Measurements from ENCODE around the gene CPPED1.
A peak's percentile ranks its signal among the peaks of the same experiment; 100 is the strongest.

The CPPED1 gene

GRCh38 chr16:12646490-12647274, 157.0 kb downstream of the CPPED1 start:
- ATAC-seq = peak; percentile 86

GRCh38 chr16:12646098-12646489, 157.6 kb downstream of the CPPED1 start:
- peak; percentile 4 for ATAC-seq
- DNase-seq = no peak

More at GRCh38 chr16:12646490-12647274, 157.0 kb downstream of the CPPED1 start:
- DNase-seq = peak; percentile 51

- no peak for DNase-seq
- no peak for ATAC-seq
Measured at GRCh38 chr16:12643034-12643455, 160.6 kb downstream of the CPPED1 start.

- ATAC-seq (no peak), DNase-seq (no peak)
Measured at GRCh38 chr16:12639044-12639443, 164.6 kb downstream of the CPPED1 start.

DNA sequence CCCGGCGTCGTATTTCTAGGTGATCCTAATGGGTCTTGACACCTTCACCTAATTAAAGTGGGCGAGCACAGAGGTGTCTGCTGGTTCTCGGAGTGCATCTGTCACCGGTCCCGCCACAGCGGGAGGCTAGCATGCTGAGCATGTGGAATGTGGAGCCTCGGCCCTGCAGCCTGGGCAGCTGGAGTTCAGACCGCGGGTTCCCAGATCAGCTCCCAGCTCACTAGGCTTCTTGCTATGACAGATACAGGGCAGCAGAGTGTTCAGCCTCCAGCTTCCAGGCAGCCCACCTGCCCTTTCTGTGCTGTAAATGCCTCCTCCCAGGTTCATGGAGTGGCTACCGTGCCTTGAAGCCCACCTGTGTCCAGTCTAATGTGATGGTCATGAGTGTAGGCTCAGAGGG, 166.7 kb downstream of the CPPED1 start:
- ATAC-seq = no peak

GRCh38 chr16:12629271-12629670, 174.4 kb downstream of the CPPED1 start:
- DNase-seq = no peak
- no peak for ATAC-seq

More for the DNA sequence above, 166.7 kb downstream of the CPPED1 start:
- no peak for DNase-seq

DNA sequence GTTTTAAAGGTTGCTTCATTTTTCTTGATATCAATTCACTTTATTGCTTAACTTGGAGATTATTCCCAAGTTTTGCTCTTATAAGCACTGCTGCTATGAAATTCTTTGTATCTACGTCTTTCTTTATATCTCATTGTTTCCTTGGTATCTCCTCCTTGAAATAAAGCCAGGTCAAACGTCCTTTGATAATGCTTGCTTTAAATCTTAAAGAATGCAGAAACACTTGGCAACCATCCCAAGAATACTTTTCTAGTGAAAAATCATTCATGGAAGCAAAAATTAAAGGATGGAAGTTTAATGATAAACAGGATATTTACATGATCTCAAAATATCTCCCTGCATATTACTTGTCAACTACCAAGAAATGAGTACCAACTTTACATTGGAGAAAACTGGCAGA, 175.2 kb downstream of the CPPED1 start:
- DNase-seq (no peak), ATAC-seq (no peak)

DNA sequence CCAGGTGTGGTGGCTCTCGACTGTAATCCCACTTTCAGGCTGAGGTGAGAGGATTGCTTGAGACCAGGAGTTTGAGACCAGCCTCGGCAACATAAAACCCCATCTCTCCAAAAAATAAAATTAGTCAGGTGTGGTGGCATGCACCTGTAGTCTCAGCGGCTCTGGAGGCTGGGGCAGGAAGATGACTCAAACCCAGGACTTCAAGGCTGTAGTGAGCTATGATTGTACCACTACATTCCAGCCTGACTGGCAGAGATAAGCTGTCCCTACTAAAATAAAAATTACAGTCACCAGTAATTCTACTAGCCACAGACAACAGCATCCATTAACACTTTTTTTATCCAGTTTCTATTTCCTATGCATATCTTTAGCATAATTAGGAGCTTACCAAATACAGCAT, 176.3 kb downstream of the CPPED1 start:
- DNase-seq (no peak), ATAC-seq (no peak)

GRCh38 chr16:12626411-12626810, 177.3 kb downstream of the CPPED1 start:
- no peak for ATAC-seq
- no peak for DNase-seq

DNA sequence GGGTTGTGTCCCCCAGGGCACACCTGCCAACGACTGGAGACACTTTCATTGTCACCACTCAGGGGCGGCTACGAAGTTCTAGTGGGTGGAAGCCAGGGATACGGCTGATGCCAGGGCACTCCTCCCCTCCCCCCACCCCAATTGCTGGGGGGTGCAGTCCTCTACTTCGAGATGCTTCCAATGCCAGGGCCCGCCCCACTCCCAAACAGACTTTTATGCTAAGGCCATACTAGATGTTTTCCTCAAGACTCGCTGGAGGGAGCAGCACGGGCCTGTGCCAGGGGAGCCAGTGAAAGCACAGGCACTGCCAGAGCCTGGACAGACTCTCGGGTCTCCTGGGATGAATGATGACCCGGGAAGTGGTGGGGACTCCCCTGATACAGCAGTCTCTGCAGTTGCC, 178.0 kb downstream of the CPPED1 start:
- ATAC-seq (no peak), DNase-seq (no peak)

DNA sequence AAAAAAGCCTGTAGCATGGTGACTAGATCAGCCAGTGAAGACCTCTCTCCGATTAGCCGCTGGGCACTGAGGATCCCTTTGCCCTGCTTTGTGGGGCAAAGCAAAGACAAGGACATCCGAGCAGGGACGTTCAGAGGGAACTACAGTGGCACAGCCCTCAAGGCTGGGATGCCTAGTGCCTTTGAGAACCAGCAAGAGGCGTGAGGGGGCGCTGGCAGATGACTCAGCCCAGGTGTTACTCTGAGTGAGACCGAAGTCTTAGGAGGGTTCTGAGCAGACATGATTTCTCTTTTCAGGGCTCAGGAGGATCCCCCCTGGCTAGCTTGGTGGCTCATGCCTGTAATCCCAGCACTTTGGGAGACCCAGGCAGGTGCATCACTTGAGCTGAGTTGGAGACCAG, 178.6 kb downstream of the CPPED1 start:
- no peak for DNase-seq
- ATAC-seq = peak; percentile 66

- no peak for ATAC-seq
- no peak for DNase-seq
Measured at GRCh38 chr16:12620150-12620549, 183.5 kb downstream of the CPPED1 start.

DNA sequence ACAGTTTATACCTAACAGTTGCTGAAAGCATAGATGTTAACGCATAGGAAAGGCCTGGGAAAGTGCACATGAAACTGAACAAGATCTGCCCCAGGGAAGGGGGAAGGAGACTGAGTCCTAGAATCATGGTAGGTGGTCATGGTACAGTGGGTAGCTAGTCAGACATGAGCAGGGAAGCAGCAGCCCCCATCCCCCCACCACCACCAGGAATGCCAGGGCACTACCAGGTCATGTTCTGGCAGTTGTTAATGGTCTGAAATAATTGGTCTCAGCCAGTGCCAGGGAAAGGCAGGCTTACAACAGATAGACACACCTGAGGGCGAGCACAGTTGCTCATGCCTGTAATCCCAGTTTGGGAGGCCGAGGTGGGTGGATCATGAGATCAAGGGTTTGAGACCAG, 185.2 kb downstream of the CPPED1 start:
- DNase-seq (no peak), ATAC-seq (no peak)

DNA sequence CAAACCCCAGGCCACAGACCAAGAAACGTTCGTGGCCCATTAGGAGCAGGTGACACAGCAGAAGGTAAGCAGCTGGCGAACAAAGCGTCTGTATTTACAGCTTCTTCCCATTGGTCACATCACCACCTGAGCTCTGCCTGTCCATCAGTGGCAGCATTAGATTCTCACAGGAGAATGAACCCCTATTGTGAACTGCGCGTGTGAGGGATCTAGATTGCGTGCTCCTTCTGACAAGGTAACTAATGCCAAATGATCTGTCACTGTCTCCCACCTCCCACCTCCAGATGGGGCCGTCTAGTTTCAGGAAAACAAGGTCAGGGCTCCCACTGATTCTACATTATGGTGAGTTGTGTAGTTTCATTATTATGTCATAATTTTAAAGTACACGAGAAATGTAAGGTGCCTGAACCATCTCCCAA, 186.3 kb downstream of the CPPED1 start:
- ATAC-seq (peak; percentile 38), DNase-seq (peak; percentile 30)

GRCh38 chr16:12614662-12615278, 188.9 kb downstream of the CPPED1 start:
- no peak for DNase-seq
- ATAC-seq = no peak

DNA sequence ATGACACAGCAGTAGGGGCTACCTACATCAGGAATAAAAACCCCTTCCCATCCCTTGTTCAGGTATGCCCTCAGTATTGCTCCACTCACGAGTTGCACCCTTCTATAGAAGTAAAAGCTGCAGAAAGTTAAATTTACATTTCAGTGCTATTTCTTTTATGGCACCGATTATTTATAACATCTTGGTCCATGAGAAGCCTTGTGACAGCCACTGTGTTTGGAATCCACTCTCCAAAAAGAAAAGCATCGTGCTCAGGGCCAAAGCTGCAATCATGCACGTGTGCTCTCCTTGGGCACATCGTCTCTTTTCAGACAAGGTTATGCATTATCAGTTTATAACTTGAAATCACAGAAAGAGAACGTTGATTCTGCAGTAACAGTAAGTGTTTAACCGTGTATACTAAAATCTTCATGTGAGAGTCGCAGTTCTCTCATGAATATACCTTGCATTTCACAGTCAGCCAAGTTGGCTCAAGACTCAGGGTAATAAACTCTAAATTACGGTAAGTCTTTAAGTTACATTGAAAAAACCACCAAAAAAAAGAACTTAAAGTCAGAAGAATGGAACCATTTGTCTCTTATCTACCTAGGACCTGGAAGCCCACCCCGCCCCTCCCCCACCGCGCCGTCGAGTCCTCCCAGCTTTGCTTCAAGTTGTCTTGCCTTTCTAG, 189.6 kb downstream of the CPPED1 start:
- DNase-seq (no peak), ATAC-seq (no peak)

GRCh38 chr16:12613131-12613991, 190.3 kb downstream of the CPPED1 start:
- DNase-seq = peak; percentile 49

GRCh38 chr16:12612598-12613101, 191.0 kb downstream of the CPPED1 start:
- DNase-seq (peak; percentile 15), ATAC-seq (peak; percentile 62)

More at GRCh38 chr16:12613131-12613991, 190.3 kb downstream of the CPPED1 start:
- peak; percentile 89 for ATAC-seq

DNA sequence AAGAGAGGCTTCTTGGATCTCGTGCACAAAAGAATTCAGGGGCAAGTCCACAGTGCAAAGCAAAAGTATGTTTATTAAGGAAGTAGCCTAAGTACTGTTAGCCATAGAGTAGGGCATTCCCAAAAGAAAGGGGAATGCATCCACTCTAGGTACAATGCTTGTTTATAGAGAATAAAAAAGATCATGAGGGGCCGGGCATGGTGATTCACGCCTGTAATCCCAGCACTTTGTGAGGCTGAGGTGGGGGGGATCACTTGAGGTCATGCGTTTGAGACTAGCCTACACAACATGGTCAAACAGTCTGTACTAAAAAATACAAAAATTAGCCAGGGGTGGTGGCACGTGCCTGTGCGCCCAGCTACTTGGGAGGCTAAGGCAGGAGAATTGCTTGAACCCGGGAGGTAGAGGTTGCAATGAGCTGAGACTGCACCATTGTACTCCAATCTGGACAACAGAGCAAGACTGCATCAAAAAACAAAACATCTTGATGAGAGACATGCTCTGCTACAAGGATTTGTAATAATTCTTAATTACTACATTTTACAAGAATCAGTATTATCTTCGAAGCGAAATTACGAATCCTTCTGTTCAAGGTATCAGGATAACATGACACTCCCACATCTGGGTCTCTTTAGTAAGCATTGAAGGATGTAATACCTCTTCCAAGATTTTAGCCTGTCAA, 191.6 kb downstream of the CPPED1 start:
- ATAC-seq (no peak), DNase-seq (no peak)

DNA sequence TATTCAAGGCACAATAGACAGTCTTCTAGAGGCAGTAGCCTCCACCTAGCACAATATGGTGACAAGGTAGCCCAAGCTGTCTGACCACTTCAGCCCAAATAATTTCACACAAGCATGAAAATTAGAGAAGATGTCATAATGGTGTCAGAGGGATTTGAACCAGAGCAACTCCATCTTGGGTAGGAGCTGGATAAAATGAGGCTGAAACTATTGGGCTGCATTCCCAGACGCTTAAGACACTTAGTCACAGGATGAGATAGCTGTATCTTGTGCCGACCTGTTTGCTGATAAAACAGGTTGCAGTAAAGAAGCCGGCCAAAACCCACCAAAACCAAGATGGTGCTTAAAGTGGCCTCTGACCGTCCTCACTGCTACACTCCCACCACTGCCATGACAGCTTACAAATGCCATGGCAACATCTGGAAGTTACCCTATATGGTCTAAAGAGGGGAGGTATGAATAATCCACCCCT, 192.6 kb downstream of the CPPED1 start:
- DNase-seq (no peak), ATAC-seq (no peak)
